Measurements from ENCODE around the gene FCRL2. TPM values are rescaled to one million over a fixed set of nuclear protein-coding genes. Genes with fewer than 3 reads are reported as not detected.

FCRL2 gene
- total RNA-seq, 1 experiment from 2014 or later = not detected

DNA sequence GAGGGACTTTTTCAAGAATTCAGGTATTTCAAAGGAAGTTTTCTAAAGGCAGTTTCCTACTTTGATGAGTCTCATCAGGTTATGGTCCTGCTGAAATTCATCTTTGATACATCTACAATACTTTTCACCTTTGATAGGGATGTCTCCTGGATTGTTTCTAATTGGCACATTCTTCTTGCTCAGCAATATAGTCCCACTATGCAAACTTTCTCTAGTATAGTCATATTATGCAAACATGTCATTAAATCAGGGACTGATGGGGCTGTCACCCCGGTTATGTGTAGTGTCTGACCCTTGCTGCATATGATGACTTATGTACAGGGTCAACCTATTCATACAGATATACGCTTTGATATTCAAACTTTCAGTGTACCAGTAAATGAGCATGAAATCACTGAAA lies 43.4 kb upstream of the FCRL2 start:
- CTCF ChIA-PET = no interaction called here
- Mint-ChIP-seq H3K4me3 (no peak overlapping the region), H3K27me3 (ENCODE audit: low read depth) (peaks cover 5% of the 10 kb centered on the region; the same call in 1 of the 2 replicates), H3K9me3 (0 out of 2 replicates have a peak, but pooled peaks cover 1% of the 10 kb centered on the region), H3K27ac (no peak overlapping the region), H3K36me3 (no peaks in the 10 kb centered on the region), H3K4me1 (no peaks in the 10 kb centered on the region)
- DNase-seq (ENCODE audit: low spot score) (no peak), ATAC-seq (no peak)
- POLR2A ChIA-PET = no interaction called here
- no peak for TF ChIP-seq NFYB (CRISPR knock-in tag; conservative IDR thresholded peaks at IDR 0.05; ENCODE audit: low read depth)
- TF ChIP-seq, protein P1, sequence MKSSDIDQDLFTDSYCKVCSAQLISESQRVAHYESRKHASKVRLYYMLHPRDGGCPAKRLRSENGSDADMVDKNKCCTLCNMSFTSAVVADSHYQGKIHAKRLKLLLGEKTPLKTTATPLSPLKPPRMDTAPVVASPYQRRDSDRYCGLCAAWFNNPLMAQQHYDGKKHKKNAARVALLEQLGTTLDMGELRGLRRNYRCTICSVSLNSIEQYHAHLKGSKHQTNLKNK (CRISPR knock-in tag; IDR thresholded peaks at IDR 0.05) = no peak
- TF ChIP-seq, protein P2, sequence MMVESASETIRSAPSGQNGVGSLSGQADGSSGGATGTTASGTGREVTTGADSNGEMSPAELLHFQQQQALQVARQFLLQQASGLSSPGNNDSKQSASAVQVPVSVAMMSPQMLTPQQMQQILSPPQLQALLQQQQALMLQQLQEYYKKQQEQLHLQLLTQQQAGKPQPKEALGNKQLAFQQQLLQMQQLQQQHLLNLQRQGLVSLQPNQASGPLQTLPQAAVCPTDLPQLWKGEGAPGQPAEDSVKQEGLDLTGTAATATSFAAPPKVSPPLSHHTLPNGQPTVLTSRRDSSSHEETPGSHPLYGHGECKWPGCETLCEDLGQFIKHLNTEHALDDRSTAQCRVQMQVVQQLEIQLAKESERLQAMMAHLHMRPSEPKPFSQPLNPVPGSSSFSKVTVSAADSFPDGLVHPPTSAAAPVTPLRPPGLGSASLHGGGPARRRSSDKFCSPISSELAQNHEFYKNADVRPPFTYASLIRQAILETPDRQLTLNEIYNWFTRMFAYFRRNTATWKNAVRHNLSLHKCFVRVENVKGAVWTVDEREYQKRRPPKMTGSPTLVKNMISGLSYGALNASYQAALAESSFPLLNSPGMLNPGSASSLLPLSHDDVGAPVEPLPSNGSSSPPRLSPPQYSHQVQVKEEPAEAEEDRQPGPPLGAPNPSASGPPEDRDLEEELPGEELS (CRISPR knock-in tag; IDR thresholded peaks at IDR 0.05) = no peak
- TF ChIP-seq SMAD4 (CRISPR knock-in tag; IDR thresholded peaks at IDR 0.05) = no peak
- TF ChIP-seq, protein P3, sequence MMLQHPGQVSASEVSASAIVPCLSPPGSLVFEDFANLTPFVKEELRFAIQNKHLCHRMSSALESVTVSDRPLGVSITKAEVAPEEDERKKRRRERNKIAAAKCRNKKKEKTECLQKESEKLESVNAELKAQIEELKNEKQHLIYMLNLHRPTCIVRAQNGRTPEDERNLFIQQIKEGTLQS (CRISPR knock-in tag; conservative IDR thresholded peaks at IDR 0.05) = no peak
- no peak for TF ChIP-seq SMAD3 (CRISPR knock-in tag; IDR thresholded peaks at IDR 0.05; ENCODE audit: borderline replicate concordance)

DNA sequence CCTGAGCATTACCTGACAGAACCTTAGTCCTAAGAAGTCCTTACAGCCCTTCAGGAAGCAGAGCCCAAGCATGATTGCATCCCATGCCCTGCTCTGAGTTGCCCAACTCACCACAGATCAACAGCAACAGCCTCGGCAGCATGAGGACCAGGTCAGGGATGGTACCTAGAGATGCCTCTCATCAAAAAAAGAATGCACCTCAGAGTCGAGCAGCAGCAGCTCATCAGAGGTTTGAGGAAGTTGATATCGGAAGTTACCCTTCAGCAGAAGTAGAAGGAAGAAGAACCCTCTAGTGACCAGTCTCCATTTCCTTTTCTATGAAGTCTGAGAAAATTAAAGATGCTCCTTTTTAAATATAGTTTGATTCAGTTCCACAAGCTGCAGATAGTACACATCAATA lies 43.0 kb upstream of the FCRL2 start, which contains the start of gene FCRL1:
TSS of gene FCRL1 (minus strand) at position 225 of the 400 bp plus-strand sequence. CDS start at position 142, 83 bp downstream.
- Mint-ChIP-seq H3K27me3 (ENCODE audit: low read depth) (peaks cover 5% of the 10 kb centered on the region; the same call in 1 of the 2 replicates), H3K27ac (no peak within 1 kb of the TSS), H3K4me1 (no peaks in the 10 kb centered on the region), H3K9me3 (0 out of 2 replicates have a peak, but pooled peaks cover 5% of the 10 kb centered on the region), H3K4me3 (no peak within 1 kb of the TSS), H3K36me3 (no peaks in the 10 kb centered on the region)
- ATAC-seq (no peak), DNase-seq (ENCODE audit: low spot score) (no peak)
- POLR2A ChIA-PET = no interaction called here
- CTCF ChIA-PET = no interaction called here
- TF ChIP-seq EMX1 (CRISPR knock-in tag; IDR thresholded peaks at IDR 0.05) (no peak), RORB (CRISPR knock-in tag; IDR thresholded peaks at IDR 0.05) (no peak), ZNF423 (CRISPR knock-in tag; IDR thresholded peaks at IDR 0.05) (no peak), SP1 (CRISPR knock-in tag; conservative IDR thresholded peaks at IDR 0.05) (no peak), CREM (CRISPR knock-in tag; IDR thresholded peaks at IDR 0.05) (no peak), ZNF232 (CRISPR knock-in tag; IDR thresholded peaks at IDR 0.05) (no peak), PRRX2 (CRISPR knock-in tag; IDR thresholded peaks at IDR 0.05) (no peak), ZNF671 (CRISPR knock-in tag; IDR thresholded peaks at IDR 0.05) (no peak), SMAD4 (CRISPR knock-in tag; IDR thresholded peaks at IDR 0.05) (no peak), SOX15 (CRISPR knock-in tag; IDR thresholded peaks at IDR 0.05) (no peak)
- TF ChIP-seq, protein P4, sequence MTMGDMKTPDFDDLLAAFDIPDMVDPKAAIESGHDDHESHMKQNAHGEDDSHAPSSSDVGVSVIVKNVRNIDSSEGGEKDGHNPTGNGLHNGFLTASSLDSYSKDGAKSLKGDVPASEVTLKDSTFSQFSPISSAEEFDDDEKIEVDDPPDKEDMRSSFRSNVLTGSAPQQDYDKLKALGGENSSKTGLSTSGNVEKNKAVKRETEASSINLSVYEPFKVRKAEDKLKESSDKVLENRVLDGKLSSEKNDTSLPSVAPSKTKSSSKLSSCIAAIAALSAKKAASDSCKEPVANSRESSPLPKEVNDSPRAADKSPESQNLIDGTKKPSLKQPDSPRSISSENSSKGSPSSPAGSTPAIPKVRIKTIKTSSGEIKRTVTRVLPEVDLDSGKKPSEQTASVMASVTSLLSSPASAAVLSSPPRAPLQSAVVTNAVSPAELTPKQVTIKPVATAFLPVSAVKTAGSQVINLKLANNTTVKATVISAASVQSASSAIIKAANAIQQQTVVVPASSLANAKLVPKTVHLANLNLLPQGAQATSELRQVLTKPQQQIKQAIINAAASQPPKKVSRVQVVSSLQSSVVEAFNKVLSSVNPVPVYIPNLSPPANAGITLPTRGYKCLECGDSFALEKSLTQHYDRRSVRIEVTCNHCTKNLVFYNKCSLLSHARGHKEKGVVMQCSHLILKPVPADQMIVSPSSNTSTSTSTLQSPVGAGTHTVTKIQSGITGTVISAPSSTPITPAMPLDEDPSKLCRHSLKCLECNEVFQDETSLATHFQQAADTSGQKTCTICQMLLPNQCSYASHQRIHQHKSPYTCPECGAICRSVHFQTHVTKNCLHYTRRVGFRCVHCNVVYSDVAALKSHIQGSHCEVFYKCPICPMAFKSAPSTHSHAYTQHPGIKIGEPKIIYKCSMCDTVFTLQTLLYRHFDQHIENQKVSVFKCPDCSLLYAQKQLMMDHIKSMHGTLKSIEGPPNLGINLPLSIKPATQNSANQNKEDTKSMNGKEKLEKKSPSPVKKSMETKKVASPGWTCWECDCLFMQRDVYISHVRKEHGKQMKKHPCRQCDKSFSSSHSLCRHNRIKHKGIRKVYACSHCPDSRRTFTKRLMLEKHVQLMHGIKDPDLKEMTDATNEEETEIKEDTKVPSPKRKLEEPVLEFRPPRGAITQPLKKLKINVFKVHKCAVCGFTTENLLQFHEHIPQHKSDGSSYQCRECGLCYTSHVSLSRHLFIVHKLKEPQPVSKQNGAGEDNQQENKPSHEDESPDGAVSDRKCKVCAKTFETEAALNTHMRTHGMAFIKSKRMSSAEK (CRISPR knock-in tag; IDR thresholded peaks at IDR 0.05; ENCODE audit: borderline replicate concordance) = no peak
- TF ChIP-seq, protein P5, sequence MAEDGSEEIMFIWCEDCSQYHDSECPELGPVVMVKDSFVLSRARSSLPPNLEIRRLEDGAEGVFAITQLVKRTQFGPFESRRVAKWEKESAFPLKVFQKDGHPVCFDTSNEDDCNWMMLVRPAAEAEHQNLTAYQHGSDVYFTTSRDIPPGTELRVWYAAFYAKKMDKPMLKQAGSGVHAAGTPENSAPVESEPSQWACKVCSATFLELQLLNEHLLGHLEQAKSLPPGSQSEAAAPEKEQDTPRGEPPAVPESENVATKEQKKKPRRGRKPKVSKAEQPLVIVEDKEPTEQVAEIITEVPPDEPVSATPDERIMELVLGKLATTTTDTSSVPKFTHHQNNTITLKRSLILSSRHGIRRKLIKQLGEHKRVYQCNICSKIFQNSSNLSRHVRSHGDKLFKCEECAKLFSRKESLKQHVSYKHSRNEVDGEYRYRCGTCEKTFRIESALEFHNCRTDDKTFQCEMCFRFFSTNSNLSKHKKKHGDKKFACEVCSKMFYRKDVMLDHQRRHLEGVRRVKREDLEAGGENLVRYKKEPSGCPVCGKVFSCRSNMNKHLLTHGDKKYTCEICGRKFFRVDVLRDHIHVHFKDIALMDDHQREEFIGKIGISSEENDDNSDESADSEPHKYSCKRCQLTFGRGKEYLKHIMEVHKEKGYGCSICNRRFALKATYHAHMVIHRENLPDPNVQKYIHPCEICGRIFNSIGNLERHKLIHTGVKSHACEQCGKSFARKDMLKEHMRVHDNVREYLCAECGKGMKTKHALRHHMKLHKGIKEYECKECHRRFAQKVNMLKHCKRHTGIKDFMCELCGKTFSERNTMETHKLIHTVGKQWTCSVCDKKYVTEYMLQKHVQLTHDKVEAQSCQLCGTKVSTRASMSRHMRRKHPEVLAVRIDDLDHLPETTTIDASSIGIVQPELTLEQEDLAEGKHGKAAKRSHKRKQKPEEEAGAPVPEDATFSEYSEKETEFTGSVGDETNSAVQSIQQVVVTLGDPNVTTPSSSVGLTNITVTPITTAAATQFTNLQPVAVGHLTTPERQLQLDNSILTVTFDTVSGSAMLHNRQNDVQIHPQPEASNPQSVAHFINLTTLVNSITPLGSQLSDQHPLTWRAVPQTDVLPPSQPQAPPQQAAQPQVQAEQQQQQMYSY (CRISPR knock-in tag; IDR thresholded peaks at IDR 0.05) = no peak
- TF ChIP-seq, protein P6, sequence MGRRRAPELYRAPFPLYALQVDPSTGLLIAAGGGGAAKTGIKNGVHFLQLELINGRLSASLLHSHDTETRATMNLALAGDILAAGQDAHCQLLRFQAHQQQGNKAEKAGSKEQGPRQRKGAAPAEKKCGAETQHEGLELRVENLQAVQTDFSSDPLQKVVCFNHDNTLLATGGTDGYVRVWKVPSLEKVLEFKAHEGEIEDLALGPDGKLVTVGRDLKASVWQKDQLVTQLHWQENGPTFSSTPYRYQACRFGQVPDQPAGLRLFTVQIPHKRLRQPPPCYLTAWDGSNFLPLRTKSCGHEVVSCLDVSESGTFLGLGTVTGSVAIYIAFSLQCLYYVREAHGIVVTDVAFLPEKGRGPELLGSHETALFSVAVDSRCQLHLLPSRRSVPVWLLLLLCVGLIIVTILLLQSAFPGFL (CRISPR knock-in tag; IDR thresholded peaks at IDR 0.05; ENCODE audit: borderline replicate concordance) = no peak
- TF ChIP-seq, protein P7, sequence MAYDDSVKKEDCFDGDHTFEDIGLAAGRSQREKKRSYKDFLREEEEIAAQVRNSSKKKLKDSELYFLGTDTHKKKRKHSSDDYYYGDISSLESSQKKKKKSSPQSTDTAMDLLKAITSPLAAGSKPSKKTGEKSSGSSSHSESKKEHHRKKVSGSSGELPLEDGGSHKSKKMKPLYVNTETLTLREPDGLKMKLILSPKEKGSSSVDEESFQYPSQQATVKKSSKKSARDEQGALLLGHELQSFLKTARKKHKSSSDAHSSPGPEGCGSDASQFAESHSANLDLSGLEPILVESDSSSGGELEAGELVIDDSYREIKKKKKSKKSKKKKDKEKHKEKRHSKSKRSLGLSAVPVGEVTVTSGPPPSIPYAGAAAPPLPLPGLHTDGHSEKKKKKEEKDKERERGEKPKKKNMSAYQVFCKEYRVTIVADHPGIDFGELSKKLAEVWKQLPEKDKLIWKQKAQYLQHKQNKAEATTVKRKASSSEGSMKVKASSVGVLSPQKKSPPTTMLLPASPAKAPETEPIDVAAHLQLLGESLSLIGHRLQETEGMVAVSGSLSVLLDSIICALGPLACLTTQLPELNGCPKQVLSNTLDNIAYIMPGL (CRISPR knock-in tag; IDR thresholded peaks at IDR 0.05) = no peak
